Stimulated activated CD4-positive, alpha-beta T cell treated with anti-CD3 and anti-CD28 coated beads, Interleukin-2, amount 100 ng/mL, for 4 hours (primary cell): ENCODE measurements around the gene SNRPA1.

Source experiments
- DNase-seq: peaks from one replicate; pipeline ENCODE4 v3.0.0-alpha.2; 2020; ENCODE audit warnings: low read depth

SNRPA1 gene

DNA sequence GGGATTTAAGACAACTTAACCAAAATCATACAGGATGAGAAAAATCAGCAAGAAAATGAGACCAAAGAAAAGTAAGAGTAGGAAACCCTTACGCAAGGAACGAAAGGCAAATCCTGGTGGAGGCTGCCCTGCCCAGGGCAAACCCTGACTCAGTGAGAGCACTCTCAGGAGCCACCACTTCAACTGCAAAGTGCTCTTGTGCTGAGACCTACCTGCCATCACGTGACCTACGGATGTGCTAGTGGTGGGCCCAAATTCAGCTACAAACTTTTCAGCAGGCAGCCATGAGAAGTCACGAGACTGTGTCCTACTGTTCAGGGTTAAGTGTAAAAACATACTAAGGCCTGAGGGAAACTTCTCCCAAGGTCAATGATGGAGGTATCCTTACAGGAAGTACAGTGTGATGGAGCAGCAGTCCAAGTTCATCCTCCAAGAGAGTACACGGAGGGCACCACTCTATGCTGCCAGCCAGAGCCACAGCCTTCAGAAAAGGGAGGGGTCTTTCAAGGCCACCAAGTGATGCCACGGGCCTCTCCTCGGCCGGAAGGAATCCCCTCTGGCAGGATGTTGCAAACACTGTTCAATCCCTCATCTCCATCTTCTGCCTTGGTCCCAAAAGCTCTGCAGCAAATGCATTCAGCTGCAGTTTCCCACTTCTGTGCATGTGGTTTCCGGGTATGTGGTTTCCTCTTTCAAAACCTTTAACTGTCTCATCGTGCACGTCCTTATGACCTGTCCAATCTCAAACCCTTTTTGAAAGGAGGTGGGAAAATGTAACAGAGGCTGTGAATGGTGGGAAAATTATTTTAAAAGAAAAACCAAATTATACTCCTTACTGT lies 52.7 kb downstream of the SNRPA1 start:
- DNase-seq, result no peak

DNA sequence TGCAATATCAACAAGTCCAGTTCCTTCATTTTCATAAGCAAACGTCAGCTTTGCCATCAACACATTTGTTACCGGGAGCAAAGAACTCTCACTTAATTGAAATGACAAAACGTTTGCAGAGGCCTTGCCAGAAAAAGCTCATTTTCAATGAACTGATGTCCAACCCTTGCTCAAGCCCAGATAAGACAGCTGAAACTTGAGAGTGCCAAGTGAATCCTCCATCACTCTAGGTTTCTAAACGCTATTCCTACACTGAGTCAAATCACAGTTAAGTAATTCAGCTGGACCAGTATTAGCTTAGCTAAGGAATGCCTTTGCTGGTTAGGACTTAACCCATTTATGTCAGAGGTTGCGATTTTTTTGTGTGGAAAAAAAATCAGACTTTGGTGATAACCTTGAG lies 54.7 kb downstream of the SNRPA1 start:
- DNase-seq, result no peak

- DNase-seq, result no peak
Observed at GRCh38 chr15:101239724-101240136, 55.3 kb downstream of the SNRPA1 start.

GRCh38 chr15:101237251-101237650 lies 57.8 kb downstream of the SNRPA1 start:
- DNase-seq, result no peak

DNA sequence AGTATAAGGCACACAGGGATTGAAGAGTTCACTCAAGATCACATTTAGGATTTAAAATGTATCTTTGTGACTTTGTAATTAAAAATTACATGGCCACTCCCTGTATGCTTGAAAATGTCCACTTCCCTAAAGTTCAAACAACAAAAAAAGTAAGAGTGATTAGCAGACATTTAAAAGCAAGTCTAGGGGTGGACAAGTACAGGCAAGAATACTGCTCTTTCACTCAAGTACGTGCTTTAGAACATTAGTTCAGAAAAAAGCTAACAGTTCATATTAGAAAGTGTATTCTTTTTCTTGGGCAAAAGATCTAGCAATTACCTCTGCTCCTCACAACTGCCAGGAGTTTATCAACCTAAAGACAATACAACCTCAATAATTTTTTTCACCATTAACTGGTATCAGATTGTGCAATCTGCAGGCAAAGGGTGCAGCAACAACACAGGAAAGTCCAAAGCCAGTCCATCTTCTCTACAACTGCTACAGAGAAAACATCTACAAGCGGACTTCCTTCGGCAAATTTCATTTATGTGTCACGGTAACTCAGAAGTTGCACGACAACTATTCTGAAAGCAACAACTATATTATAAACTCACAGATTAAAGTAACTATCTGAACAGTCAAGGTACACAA lies 61.3 kb downstream of the SNRPA1 start:
- DNase-seq, result no peak

DNA sequence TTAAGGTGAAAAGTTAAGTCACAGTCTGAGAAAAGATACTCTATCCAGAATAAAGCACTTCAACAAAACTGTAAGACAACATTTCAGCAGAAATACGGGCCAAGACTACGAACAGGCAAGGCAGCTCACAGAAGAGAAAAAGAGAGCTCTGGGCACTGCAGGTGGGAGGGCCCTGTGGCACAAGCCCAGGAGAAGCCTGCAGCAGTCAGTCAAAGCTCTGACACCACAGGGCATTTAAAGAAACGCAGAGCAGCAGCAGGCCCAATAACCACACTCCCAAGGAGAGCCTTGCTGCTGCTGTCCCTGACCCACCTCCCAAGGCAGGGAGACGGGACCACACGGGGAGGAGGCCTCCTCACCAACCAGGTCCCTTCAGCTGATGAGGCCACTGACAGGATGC lies 62.4 kb downstream of the SNRPA1 start:
- DNase-seq, result no peak
